HG02840 (cell line): ENCODE results near the gene ANXA10.

Experiments used
- ATAC-seq: cut with Tn5 transposase; IDR thresholded peaks from one replicate; pipeline ENCODE4 v1.9.1; 2021; ENCODE audit warnings: mild to moderate bottlenecking, moderate library complexity, moderate number of reproducible peaks; ENCODE audit not compliant: unreplicated experiment, low FRiP score

ANXA10 gene

GRCh38 chr4:168218645-168219044, 126.3 kb downstream of the ANXA10 start:
- ATAC-seq = no peak

DNA sequence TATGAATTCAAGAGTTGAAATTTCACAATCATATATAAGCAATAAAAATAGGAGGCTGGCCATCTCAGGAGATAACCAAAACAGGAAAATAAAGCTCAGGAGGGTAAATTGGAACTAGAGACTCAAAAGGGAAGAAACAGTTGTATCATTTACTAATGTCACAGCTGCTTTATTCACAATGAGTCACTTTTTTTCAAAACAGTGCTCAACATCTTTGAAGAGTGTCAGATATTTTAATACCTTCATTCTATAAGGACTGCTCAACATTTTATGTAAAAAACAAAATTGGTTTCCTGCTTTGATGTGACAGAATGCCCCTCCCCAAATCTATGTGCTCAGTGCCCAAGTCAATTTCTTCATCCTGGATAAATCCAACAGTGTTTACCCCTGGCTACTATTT, 128.6 kb downstream of the ANXA10 start:
- ATAC-seq = no peak

GRCh38 chr4:168221301-168221700, 129.0 kb downstream of the ANXA10 start:
- ATAC-seq = no peak
